Mesothelial cell of epicardium (in vitro differentiated cells): ENCODE results near the gene FNDC3B. TPM values are rescaled to one million over a fixed set of nuclear protein-coding genes. Genes with fewer than 3 reads are reported as not detected.
A peak's percentile ranks its signal among the peaks of the same experiment; 100 is the strongest.

Source experiments
- DNase-seq, 2 experiments: peaks; one replicate each; pipeline ENCODE4 v3.0.0; 2021; ENCODE audit warnings: low spot score in 2 of 2; ENCODE audit not compliant: unreplicated experiment in 2 of 2
- H3K27ac Mint-ChIP-seq: 2 replicates; pipeline ENCODE4 v1.8.0; 2021; ENCODE audit warnings: mixed read lengths
- H3K27me3 Mint-ChIP-seq: 2 replicates; pipeline ENCODE4 v1.8.0; 2021; ENCODE audit warnings: low read depth, mixed read lengths
- H3K36me3 Mint-ChIP-seq: 2 replicates; pipeline ENCODE4 v1.8.0; 2021; ENCODE audit warnings: mixed read lengths
- H3K4me1 Mint-ChIP-seq: 2 replicates; pipeline ENCODE4 v1.8.0; 2021; ENCODE audit warnings: mixed read lengths
- H3K4me3 Mint-ChIP-seq: 2 replicates; pipeline ENCODE4 v1.8.0; 2021; ENCODE audit warnings: mild to moderate bottlenecking, moderate library complexity, mixed read lengths
- H3K9me3 Mint-ChIP-seq: 2 replicates; pipeline ENCODE4 v1.8.0; 2021; ENCODE audit warnings: mixed read lengths
- CTCF ChIP-seq: fragments of 200-600 bp; sonication (generic); IDR thresholded peaks from one replicate; pipeline ENCODE4 v1.5.0; 2021; ENCODE audit warnings: antibody characterized with exemption; ENCODE audit not compliant: unreplicated experiment
- total RNA-seq: library from RNA; stranded (reverse); gene quantifications from 3 replicates; pipeline ENCODE4 v1.2.1, GENCODE V29; 2021

The FNDC3B gene
- total RNA-seq, 1 donor from 2014 or later = 131 TPM

GRCh38 chr3:172320468-172320867, 281.1 kb downstream of the FNDC3B start:
- H3K4me3 Mint-ChIP-seq = no peak overlapping the region
- no peaks in the 10 kb centered on the region for H3K9me3 Mint-ChIP-seq
- no peaks in the 10 kb centered on the region for H3K27me3 Mint-ChIP-seq
- TF ChIP-seq CTCF = no peak
- no peak overlapping the region for H3K27ac Mint-ChIP-seq
- peaks cover 41% of the 10 kb centered on the region for H3K36me3 Mint-ChIP-seq
- DNase-seq = no peak
- H3K4me1 Mint-ChIP-seq = peaks cover 15% of the 10 kb centered on the region

GRCh38 chr3:172321035-172321434, 281.7 kb downstream of the FNDC3B start:
- H3K4me3 Mint-ChIP-seq = no peak overlapping the region
- no peaks in the 10 kb centered on the region for H3K9me3 Mint-ChIP-seq
- DNase-seq = no peak
- H3K27ac Mint-ChIP-seq = no peak overlapping the region
- TF ChIP-seq CTCF = no peak
- peaks cover 13% of the 10 kb centered on the region for H3K4me1 Mint-ChIP-seq
- peaks cover 42% of the 10 kb centered on the region for H3K36me3 Mint-ChIP-seq
- H3K27me3 Mint-ChIP-seq = no peaks in the 10 kb centered on the region

- H3K27me3 Mint-ChIP-seq = no peaks in the 10 kb centered on the region
- TF ChIP-seq CTCF = no peak
- no peak for DNase-seq
- H3K4me3 Mint-ChIP-seq = no peak overlapping the region
- peaks cover 39% of the 10 kb centered on the region for H3K36me3 Mint-ChIP-seq
- H3K9me3 Mint-ChIP-seq = no peaks in the 10 kb centered on the region
- peak overlapping the region; percentile 21 for H3K27ac Mint-ChIP-seq
- H3K4me1 Mint-ChIP-seq = peaks cover 7% of the 10 kb centered on the region
These were observed 284.7 kb downstream of the FNDC3B start for GRCh38 chr3:172323894-172324610.

DNA sequence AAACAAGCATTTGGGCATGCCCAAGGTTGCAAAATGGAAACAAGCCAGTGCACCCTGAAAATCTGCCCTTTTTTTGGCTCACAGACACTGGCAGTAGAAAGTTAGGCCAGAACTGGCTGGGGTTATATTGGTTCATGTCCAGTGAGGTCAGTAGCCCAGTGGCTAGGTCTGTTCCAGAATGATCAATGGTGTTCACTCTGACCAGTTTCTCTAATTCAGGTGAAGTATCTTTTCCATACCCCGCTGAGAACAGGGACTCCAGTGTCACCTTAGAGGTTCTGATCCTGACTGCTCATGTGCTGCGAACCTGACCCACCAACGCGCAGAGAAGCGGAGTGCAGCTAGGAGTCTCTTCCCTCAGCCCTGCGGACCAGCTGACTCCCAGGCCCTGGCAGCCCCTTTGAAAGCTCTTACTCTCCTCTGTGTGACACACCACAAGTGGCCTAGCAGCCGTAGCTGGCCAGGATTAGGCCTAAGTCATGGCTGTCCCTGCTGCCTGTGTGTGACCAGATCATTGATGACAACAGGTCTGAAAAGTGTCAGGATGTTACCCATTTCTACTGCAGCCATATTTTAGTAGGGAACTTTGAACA, 285.3 kb downstream of the FNDC3B start:
- no peaks in the 10 kb centered on the region for H3K9me3 Mint-ChIP-seq
- H3K27ac Mint-ChIP-seq = peak overlapping the region; percentile 62
- H3K27me3 Mint-ChIP-seq = no peaks in the 10 kb centered on the region
- no peak overlapping the region for H3K4me3 Mint-ChIP-seq
- H3K36me3 Mint-ChIP-seq = peaks cover 40% of the 10 kb centered on the region
- no peak for TF ChIP-seq CTCF
- H3K4me1 Mint-ChIP-seq = peaks cover 2% of the 10 kb centered on the region
- DNase-seq = no peak

DNA sequence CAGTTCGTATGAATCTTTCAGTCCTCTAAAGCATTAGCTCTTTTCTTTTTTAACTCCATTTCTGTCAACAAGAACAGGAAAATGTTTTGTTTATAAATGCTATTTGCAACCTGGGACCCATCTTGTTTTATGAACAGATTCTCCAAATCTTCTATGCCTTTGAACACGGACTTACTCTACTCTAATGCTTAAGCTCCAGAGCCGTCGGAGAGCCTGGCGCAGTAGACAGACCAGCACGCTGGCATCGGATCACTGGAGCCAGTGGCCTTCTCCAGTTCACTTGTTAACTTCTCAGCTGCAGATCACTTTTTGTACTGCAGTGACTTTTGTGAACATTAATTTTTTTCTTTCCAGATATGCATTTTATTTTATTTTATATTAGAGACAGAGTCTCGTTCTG, 286.1 kb downstream of the FNDC3B start:
- no peaks in the 10 kb centered on the region for H3K27me3 Mint-ChIP-seq
- TF ChIP-seq CTCF = no peak
- H3K4me1 Mint-ChIP-seq = no peaks in the 10 kb centered on the region
- H3K4me3 Mint-ChIP-seq = no peak overlapping the region
- no peak overlapping the region for H3K27ac Mint-ChIP-seq
- no peak for DNase-seq
- peaks cover 41% of the 10 kb centered on the region for H3K36me3 Mint-ChIP-seq
- H3K9me3 Mint-ChIP-seq = no peaks in the 10 kb centered on the region
